ENCODE results near the gene NIPSNAP3A.
A peak's percentile ranks its signal among the peaks of the same experiment; 100 is the strongest.

The NIPSNAP3A gene

GRCh38 chr9:104779946-104780535 is 32.6 kb downstream of the NIPSNAP3A start:
- Histone ChIP-seq H3K18ac (ENCODE audit: low read length) (no peak overlapping the region), H2AK5ac (ENCODE audit: low read length) (no peak overlapping the region), H3K79me2 (ENCODE audit: control insufficient read depth, insufficient read depth, low read length) (no peaks in the 10 kb centered on the region), H3K56ac (ENCODE audit: low read length) (no peak overlapping the region), H3K4me1 (ENCODE audit: control insufficient read depth, low read depth, low read length) (no peaks in the 10 kb centered on the region), H3K23ac (ENCODE audit: low read length) (no peak overlapping the region), H3K4me2 (ENCODE audit: low read length) (no peak overlapping the region), H3K27me3 (ENCODE audit: insufficient read depth, low read length, poor library complexity) (no peaks in the 10 kb centered on the region), H3K79me1 (ENCODE audit: low read length) (no peaks in the 10 kb centered on the region), H2BK5ac (ENCODE audit: low read length) (no peak overlapping the region), H3K9ac (ENCODE audit: low read length) (no peak overlapping the region), H4K8ac (ENCODE audit: low read depth, low read length) (no peak overlapping the region), H3K27ac (ENCODE audit: low read depth, low read length) (no peak overlapping the region), H3K4ac (ENCODE audit: low read depth, low read length) (no peak overlapping the region), H4K5ac (ENCODE audit: low read length) (no peak overlapping the region), H2BK120ac (ENCODE audit: low read depth, low read length) (no peak overlapping the region), H2BK15ac (replicated peaks; ENCODE audit: low read depth) (no peak overlapping the region), H3K36me3 (ENCODE audit: control insufficient read depth, insufficient read depth, low read length) (no peaks in the 10 kb centered on the region), H3K4me3 (ENCODE audit: low read length) (no peak overlapping the region)
- WGBS (ENCODE audit: extremely low coverage, insufficient coverage, low lambda C conversion rate) = no CpG with 5 or more reads among the region's 9 CpGs
- DNase-seq = no peak

DNA sequence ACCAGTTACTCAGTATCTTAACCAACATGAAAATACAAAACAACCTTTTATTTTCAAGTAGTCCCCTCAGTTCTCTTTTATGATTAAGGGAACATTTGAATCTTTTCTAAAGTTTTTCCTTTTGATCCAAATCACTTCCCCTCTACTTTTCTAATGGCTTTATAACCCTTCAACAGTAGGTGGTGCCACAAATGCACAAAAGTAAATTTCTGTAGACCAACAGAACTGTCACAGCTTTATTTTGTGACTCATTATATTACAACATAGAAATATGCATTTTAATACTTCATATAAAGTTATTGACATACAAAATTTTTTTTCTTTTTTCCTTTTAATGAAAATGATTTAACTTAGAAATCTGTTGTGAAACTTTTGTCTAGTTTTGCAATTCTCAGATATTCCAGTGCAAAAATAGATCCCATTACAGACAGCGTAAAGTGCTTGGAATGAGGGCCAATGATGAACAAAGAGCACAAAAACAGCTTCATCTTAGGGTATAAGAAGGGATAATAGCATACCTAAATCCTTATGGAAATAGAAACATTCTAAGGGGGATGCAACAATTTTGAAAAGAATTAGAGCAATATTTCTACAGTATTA is 33.4 kb downstream of the NIPSNAP3A start:
- DNase-seq = peak; percentile 10
- Histone ChIP-seq H3K36me3 (ENCODE audit: control insufficient read depth, insufficient read depth, low read length) (no peaks in the 10 kb centered on the region), H4K8ac (ENCODE audit: low read depth, low read length) (no peak overlapping the region), H3K4me2 (ENCODE audit: low read length) (no peak overlapping the region), H3K23ac (ENCODE audit: low read length) (no peak overlapping the region), H3K4me3 (ENCODE audit: low read length) (no peak overlapping the region), H2BK15ac (replicated peaks; ENCODE audit: low read depth) (no peak overlapping the region), H2BK120ac (ENCODE audit: low read depth, low read length) (no peak overlapping the region), H3K56ac (ENCODE audit: low read length) (no peak overlapping the region), H3K79me1 (ENCODE audit: low read length) (no peaks in the 10 kb centered on the region), H3K27me3 (ENCODE audit: insufficient read depth, low read length, poor library complexity) (no peaks in the 10 kb centered on the region), H4K5ac (ENCODE audit: low read length) (no peak overlapping the region), H2AK5ac (ENCODE audit: low read length) (no peak overlapping the region), H3K79me2 (ENCODE audit: control insufficient read depth, insufficient read depth, low read length) (no peaks in the 10 kb centered on the region), H3K4me1 (ENCODE audit: control insufficient read depth, low read depth, low read length) (no peaks in the 10 kb centered on the region), H3K18ac (ENCODE audit: low read length) (no peak overlapping the region), H3K27ac (ENCODE audit: low read depth, low read length) (no peak overlapping the region), H3K4ac (ENCODE audit: low read depth, low read length) (no peak overlapping the region), H2BK5ac (ENCODE audit: low read length) (no peak overlapping the region), H3K9ac (ENCODE audit: low read length) (no peak overlapping the region)
- WGBS (ENCODE audit: extremely low coverage, insufficient coverage, low lambda C conversion rate) = no CpG with 5 or more reads among the region's 1 CpG

- no peak overlapping the region for H3K4me3 ChIP-seq (ENCODE audit: low read length)
- no peak overlapping the region for H3K27ac ChIP-seq (ENCODE audit: low read depth, low read length)
- H3K36me3 ChIP-seq (ENCODE audit: control insufficient read depth, insufficient read depth, low read length) = no peaks in the 10 kb centered on the region
- no peak overlapping the region for H3K4me2 ChIP-seq (ENCODE audit: low read length)
- WGBS (ENCODE audit: extremely low coverage, insufficient coverage, low lambda C conversion rate) = no CpG with 5 or more reads among the region's 4 CpGs
- no peaks in the 10 kb centered on the region for H3K79me2 ChIP-seq (ENCODE audit: control insufficient read depth, insufficient read depth, low read length)
- peak overlapping the region; percentile 33 for H3K23ac ChIP-seq (ENCODE audit: low read length)
- no peak for DNase-seq
- H3K79me1 ChIP-seq (ENCODE audit: low read length) = no peaks in the 10 kb centered on the region
- H2BK15ac ChIP-seq (replicated peaks; ENCODE audit: low read depth) = no peak overlapping the region
- H4K8ac ChIP-seq (ENCODE audit: low read depth, low read length) = no peak overlapping the region
- no peak overlapping the region for H2BK5ac ChIP-seq (ENCODE audit: low read length)
- no peak overlapping the region for H3K56ac ChIP-seq (ENCODE audit: low read length)
- H4K5ac ChIP-seq (ENCODE audit: low read length) = no peak overlapping the region
- H2AK5ac ChIP-seq (ENCODE audit: low read length) = no peak overlapping the region
- H3K18ac ChIP-seq (ENCODE audit: low read length) = no peak overlapping the region
- no peak overlapping the region for H3K4ac ChIP-seq (ENCODE audit: low read depth, low read length)
- no peaks in the 10 kb centered on the region for H3K4me1 ChIP-seq (ENCODE audit: control insufficient read depth, low read depth, low read length)
- H3K9ac ChIP-seq (ENCODE audit: low read length) = no peak overlapping the region
- no peaks in the 10 kb centered on the region for H3K27me3 ChIP-seq (ENCODE audit: insufficient read depth, low read length, poor library complexity)
- H2BK120ac ChIP-seq (ENCODE audit: low read depth, low read length) = no peak overlapping the region
Measured at GRCh38 chr9:104783588-104783987, 36.1 kb downstream of the NIPSNAP3A start.

- Histone ChIP-seq H4K8ac (ENCODE audit: low read depth, low read length) (no peak overlapping the region), H3K9ac (ENCODE audit: low read length) (no peak overlapping the region), H3K79me1 (ENCODE audit: low read length) (no peaks in the 10 kb centered on the region), H3K36me3 (ENCODE audit: control insufficient read depth, insufficient read depth, low read length) (no peaks in the 10 kb centered on the region), H3K4ac (ENCODE audit: low read depth, low read length) (no peak overlapping the region), H4K5ac (ENCODE audit: low read length) (no peak overlapping the region), H3K79me2 (ENCODE audit: control insufficient read depth, insufficient read depth, low read length) (no peaks in the 10 kb centered on the region), H3K27me3 (ENCODE audit: insufficient read depth, low read length, poor library complexity) (no peaks in the 10 kb centered on the region), H3K27ac (ENCODE audit: low read depth, low read length) (no peak overlapping the region), H2BK5ac (ENCODE audit: low read length) (no peak overlapping the region), H3K56ac (ENCODE audit: low read length) (no peak overlapping the region), H3K18ac (ENCODE audit: low read length) (no peak overlapping the region), H2BK15ac (replicated peaks; ENCODE audit: low read depth) (no peak overlapping the region), H3K4me3 (ENCODE audit: low read length) (no peak overlapping the region), H3K23ac (ENCODE audit: low read length) (no peak overlapping the region), H3K4me1 (ENCODE audit: control insufficient read depth, low read depth, low read length) (no peaks in the 10 kb centered on the region), H3K4me2 (ENCODE audit: low read length) (no peak overlapping the region), H2BK120ac (ENCODE audit: low read depth, low read length) (no peak overlapping the region), H2AK5ac (ENCODE audit: low read length) (no peak overlapping the region)
- no peak for DNase-seq
- WGBS (ENCODE audit: extremely low coverage, insufficient coverage, low lambda C conversion rate) = no CpG with 5 or more reads among the region's 2 CpGs
Measured at GRCh38 chr9:104784098-104784497, 36.6 kb downstream of the NIPSNAP3A start.

DNA sequence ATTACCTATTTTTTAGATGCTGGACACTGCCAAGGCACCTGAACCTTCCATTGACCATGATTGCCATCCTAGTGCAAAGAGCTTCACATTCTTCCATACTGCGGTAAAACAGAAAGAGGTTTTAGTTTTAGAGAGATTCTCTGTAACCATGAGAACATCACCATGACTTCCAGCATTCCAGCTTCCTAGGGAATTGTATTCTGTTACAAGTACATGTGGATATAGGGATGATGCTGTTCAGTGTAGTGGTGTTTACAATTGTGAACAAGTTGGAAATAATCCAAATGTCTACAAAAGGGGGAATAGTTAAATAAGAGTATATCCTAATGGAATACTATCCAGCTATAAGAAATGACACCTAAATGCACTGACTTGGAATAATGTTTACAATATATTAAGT is 38.8 kb downstream of the NIPSNAP3A start:
- Histone ChIP-seq H3K18ac (ENCODE audit: low read length) (no peak overlapping the region), H3K56ac (ENCODE audit: low read length) (no peak overlapping the region), H3K4me3 (ENCODE audit: low read length) (no peak overlapping the region), H3K4ac (ENCODE audit: low read depth, low read length) (no peak overlapping the region), H3K4me1 (ENCODE audit: control insufficient read depth, low read depth, low read length) (no peaks in the 10 kb centered on the region), H2BK5ac (ENCODE audit: low read length) (no peak overlapping the region), H2BK120ac (ENCODE audit: low read depth, low read length) (no peak overlapping the region), H2BK15ac (replicated peaks; ENCODE audit: low read depth) (no peak overlapping the region), H3K79me2 (ENCODE audit: control insufficient read depth, insufficient read depth, low read length) (no peaks in the 10 kb centered on the region), H3K79me1 (ENCODE audit: low read length) (no peaks in the 10 kb centered on the region), H3K4me2 (ENCODE audit: low read length) (no peak overlapping the region), H3K27me3 (ENCODE audit: insufficient read depth, low read length, poor library complexity) (no peaks in the 10 kb centered on the region), H3K23ac (ENCODE audit: low read length) (no peak overlapping the region), H4K5ac (ENCODE audit: low read length) (no peak overlapping the region), H3K36me3 (ENCODE audit: control insufficient read depth, insufficient read depth, low read length) (no peaks in the 10 kb centered on the region), H2AK5ac (ENCODE audit: low read length) (no peak overlapping the region), H3K27ac (ENCODE audit: low read depth, low read length) (no peak overlapping the region), H4K8ac (ENCODE audit: low read depth, low read length) (no peak overlapping the region), H3K9ac (ENCODE audit: low read length) (no peak overlapping the region)
- DNase-seq = no peak
- WGBS (ENCODE audit: extremely low coverage, insufficient coverage, low lambda C conversion rate) = no CpG with 5 or more reads among the region's 1 CpG
